D721Med (cell line): Measurements from ENCODE around the gene SFXN1.

Source experiments
- DNase-seq: peaks from one replicate; pipeline ENCODE4 v3.0.0; 2011; ENCODE audit warnings: low spot score; ENCODE audit not compliant: insufficient read length
- FAIRE-seq: peaks from 2 replicates; lab custom pipeline; 2011; peaks lifted over from hg19 to GRCh38; lab: Jason Lieb, UNC
- TF ChIP-seq, protein P1 (sequence below): IDR thresholded peaks from 2 replicates; pipeline ENCODE4 v1.5.1; 2012; ENCODE audit warnings: mild to moderate bottlenecking, control low read depth; ENCODE audit not compliant: insufficient read depth; ENCODE audit errors: missing control alignments

The SFXN1 gene, protein sequence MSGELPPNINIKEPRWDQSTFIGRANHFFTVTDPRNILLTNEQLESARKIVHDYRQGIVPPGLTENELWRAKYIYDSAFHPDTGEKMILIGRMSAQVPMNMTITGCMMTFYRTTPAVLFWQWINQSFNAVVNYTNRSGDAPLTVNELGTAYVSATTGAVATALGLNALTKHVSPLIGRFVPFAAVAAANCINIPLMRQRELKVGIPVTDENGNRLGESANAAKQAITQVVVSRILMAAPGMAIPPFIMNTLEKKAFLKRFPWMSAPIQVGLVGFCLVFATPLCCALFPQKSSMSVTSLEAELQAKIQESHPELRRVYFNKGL

DNA sequence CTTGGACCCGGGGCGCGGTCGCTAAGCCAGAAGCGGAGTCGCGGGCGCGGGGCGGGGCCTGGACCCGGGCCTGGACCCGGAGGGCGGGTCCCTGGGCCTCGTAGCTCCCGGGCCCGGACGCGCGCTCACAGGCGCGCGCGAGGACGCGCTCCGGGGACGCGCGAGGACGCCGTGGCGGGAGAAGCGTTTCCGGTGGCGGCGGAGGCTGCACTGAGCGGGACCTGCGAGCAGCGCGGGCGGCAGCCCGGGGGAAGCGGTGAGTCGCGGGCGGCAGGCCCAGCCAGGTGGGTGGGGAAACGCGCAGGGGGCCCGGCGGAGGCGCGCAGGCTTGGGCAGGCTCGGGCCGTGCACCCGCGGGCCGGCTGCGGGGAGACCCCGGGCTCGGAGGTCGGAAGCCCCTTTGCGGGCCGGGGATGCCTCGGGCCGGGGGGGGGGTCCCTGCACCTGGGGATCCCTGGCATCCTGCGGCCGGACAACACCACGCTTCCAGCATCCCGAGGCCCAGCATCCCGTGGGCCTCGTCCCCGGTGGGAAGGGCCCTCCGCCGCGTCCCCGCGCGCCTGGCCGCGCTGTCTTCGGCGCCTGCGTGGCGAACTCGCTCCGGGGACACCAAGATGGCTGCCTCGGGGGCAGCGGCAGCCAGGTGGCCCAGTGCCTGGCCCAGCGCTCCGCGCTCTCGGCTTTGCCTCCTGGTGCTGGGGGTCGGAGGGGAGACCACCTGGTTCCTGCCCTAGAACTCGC is at the start of gene SFXN1:
Gene SFXN1 (plus strand): TSS at position 177 of the 741 bp plus-strand sequence. CDS start 13,544 bp downstream, outside the sequence.
- DNase-seq (peak; percentile 94), FAIRE-seq (no peak)
- TF ChIP-seq, protein P1, sequence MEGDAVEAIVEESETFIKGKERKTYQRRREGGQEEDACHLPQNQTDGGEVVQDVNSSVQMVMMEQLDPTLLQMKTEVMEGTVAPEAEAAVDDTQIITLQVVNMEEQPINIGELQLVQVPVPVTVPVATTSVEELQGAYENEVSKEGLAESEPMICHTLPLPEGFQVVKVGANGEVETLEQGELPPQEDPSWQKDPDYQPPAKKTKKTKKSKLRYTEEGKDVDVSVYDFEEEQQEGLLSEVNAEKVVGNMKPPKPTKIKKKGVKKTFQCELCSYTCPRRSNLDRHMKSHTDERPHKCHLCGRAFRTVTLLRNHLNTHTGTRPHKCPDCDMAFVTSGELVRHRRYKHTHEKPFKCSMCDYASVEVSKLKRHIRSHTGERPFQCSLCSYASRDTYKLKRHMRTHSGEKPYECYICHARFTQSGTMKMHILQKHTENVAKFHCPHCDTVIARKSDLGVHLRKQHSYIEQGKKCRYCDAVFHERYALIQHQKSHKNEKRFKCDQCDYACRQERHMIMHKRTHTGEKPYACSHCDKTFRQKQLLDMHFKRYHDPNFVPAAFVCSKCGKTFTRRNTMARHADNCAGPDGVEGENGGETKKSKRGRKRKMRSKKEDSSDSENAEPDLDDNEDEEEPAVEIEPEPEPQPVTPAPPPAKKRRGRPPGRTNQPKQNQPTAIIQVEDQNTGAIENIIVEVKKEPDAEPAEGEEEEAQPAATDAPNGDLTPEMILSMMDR, result no peak

DNA sequence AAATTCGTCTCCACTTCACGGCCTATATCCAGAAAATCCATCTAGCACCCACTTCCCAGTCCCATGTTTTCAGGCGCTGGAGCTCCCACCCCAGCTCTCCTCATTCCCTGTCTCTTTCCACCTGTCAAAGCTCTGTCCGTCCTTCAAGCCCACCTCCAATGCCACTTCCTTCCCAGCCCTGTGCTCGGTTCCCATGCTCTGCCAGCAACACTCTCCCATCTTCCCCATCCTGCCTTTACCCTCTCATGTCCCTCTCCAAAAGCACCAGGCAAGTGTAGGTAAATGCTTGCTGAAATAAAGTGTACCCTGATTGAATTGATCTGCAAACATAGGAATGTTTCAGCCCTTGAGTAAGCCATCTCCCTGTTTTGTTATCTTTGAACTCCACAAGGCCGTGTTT is 43.6 kb upstream of the SFXN1 start:
- TF ChIP-seq, protein P1, result no peak
- FAIRE-seq, result no peak
- DNase-seq, result no peak

DNA sequence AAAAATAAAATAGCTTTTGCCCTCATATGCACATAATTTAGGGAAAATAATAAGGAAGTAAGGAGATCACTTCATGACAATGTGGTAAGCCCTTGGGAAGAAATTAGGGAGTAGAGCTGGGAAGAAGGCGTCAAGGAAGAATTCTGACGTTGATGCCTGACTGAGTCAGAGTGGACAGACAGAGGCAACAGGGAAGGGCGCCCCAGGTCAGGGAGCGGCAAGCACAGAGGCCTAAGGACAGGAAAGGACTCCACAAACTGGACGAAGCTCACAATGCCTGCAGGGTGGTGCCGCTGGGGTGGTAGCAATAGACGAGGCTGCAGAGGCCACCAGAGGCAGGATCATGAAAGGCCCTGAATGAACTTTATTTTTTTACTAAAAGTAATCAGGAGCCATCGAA is 42.0 kb upstream of the SFXN1 start:
- DNase-seq (no peak), FAIRE-seq (no peak)
- TF ChIP-seq, protein P1, result no peak

DNA sequence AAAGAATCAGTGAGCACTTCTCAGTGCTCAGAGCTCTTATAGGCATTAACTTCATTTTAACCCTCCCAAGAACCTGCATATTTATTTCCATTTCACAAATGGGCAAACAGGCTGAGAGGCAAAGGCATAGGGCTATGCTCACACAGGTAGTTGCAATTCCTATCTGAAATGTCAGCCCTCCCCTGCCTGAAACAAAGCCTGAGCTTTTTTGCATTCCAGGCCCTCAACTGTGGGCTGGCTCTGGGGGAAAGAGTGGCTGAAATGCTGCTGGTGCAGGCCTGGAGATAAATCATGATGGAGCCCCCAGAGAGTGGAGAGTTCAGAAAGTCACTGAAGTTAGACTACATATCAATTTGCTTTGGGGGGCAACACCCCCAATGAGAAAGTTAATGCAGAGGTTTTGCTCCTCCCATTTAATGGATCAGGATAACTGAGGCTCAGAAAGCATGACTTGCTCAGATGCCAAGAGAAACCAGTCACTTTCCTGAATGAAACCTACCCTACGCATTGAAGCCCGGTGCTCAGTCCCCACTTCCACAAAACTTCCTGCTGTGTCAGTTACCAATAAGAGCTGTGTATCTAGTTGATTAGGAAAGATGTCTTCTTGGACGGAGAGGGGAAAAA is 40.0 kb upstream of the SFXN1 start:
- TF ChIP-seq, protein P1, result no peak
- DNase-seq (no peak), FAIRE-seq (no peak)

DNA sequence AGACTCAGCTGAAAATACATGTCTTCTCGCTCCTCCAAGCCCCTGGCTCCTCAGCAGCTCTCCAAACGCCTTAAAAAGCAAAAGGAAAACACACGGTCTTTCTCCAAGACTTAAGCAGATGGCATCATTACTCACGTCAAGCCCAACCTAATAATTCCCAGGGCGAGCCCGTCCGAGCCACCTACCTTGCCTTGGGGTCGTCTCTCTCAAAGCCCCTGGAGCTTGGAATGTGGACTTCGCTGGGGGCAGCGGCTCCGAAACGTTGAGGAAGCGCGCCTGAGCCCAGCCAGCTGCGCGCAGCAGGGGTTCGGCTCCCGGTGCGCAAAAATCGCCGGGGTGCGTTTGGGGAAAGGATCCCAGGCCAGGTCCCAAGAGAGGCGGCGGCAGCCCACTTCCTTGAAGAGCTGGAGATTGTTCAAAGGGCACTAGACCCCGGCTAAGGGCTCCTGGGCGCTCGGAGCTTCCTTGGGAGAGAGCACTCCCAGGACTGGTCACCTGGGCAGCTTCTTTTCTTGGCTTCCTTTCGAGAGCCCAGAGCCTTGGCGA is 34.8 kb upstream of the SFXN1 start:
- DNase-seq (no peak), FAIRE-seq (no peak)
- TF ChIP-seq, protein P1, result no peak

DNA sequence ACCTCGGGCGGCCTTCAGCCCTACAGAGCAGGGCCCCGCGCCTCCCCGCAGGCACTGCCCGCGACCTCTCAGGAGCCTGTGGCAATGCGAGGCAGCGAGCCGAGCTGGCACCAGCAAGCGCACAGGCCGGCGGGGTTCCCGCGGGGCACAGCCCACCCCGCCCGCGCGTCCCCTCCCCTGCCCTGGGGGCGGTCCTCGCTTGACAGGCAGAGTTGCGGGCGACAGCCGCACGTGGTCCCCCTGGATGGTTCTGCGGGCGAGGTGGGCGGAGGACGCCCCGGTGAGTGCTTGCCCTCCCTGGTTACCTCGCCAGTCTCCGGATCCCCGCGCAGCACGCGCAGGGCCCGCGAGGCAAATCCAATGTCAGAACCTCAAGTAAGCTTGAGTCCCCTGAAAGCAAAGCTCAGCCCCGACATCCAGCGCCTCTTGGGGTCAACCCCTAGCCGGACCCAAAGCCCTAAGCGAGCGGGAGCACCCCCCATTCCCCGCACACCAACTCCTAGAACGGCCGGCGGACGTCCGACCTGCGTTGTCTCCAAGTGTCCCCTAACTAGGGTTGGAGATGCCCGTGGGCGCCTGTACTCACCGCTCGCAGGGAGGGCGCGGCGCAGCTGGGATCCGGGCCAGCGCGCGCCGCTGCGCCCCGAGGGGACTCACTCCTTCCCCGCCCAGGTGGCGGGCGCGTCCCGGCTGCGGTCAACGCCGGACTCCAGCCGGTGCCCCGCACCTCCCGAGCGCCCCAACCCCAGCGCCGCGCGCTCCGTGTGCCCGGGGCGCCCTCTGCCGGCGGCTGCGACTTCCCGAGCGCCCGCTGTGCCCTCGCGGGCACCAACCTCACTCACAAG is 34.1 kb upstream of the SFXN1 start, which contains the start of gene DRD1:
Gene DRD1 (minus strand): TSS at position 123 of the 845 bp plus-strand sequence. CDS start 1,083 bp downstream, outside the sequence.
- FAIRE-seq (no peak), DNase-seq (peak; percentile 49)
- TF ChIP-seq, protein P1, result peak; percentile 69
